ENCODE measurements around the gene SNX15. TPM values are rescaled to one million over a fixed set of nuclear protein-coding genes. Genes with fewer than 3 reads are reported as not detected.

Gene SNX15
- total and polyA plus RNA-seq, 2 donors (not counting 3 experiments of a cell fraction or from before 2014, with no cell fraction given) = 15.5 to 21.8 TPM

GRCh38 chr11:65008016-65008415 is 19.2 kb upstream of the SNX15 start:
- Histone ChIP-seq H3K27me3 (ENCODE audit: control insufficient read depth in 2 of 2, insufficient read depth in 2 of 2, low read length in 2 of 2) (no peaks in the 10 kb centered on the region), H3K9me1 (replicated peaks; ENCODE audit: control insufficient read depth, extremely low read depth, insufficient read depth, low read length) (no peaks in the 10 kb centered on the region), H3K4me1 (ENCODE audit: control insufficient read depth, extremely low read depth, insufficient read depth, low read length) (peaks cover under 1% of the 10 kb centered on the region), H3K4me3 (replicated peaks in 1 of 3; ENCODE audit: insufficient read depth in 1 of 3, low read depth in 1 of 3, low read length in 3 of 3) (no peak overlapping the region), H3K9me3 (replicated peaks; ENCODE audit: control insufficient read depth, insufficient read depth, low read length) (no peaks in the 10 kb centered on the region), H3K9ac (replicated peaks; ENCODE audit: extremely low read depth, insufficient read depth, low read length) (no peak overlapping the region), H4K20me1 (replicated peaks; ENCODE audit: control insufficient read depth, extremely low read depth, insufficient read depth, low read length) (no peaks in the 10 kb centered on the region), H3K36me3 (ENCODE audit: control insufficient read depth in 2 of 2, extremely low read depth in 1 of 2, insufficient read depth in 2 of 2, low read length in 2 of 2) (no peaks in the 10 kb centered on the region), H3K4me2 (ENCODE audit: insufficient read depth, low read length) (no peak overlapping the region), H2AFZ (ENCODE audit: low read depth, low read length) (no peak overlapping the region), H3K27ac (ENCODE audit: insufficient read depth, low read depth, low read length) (no peak overlapping the region), H3K79me2 (ENCODE audit: control insufficient read depth, insufficient read depth, low read length) (no peaks in the 10 kb centered on the region)
- no TSS peak for BruUV-seq (replicated peaks)
- ChIA-PET CTCF (interaction anchor here (1.4 to 1.6 kb wide), 2 partner anchors 9 to 11 kb away, joined by 3 to 8 read pairs; partner anchors contain the start of gene BATF2), POLR2A (no interaction called here)
- dilution Hi-C loops (cut with MboI; ENCODE audit: extremely low pct_ligation_motif_present, low sequenced_read_pairs) = no loop called here
- FAIRE-seq = no peak
- no peak for DNase-seq (ENCODE audit: low read depth, low spot score)
- TF ChIP-seq EZH2 (IDR thresholded peaks at IDR 0.05; ENCODE audit: borderline replicate concordance, low read depth, low read length, severe bottlenecking) = no peak
- TF ChIP-seq, protein P1, sequence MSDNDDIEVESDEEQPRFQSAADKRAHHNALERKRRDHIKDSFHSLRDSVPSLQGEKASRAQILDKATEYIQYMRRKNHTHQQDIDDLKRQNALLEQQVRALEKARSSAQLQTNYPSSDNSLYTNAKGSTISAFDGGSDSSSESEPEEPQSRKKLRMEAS (IDR thresholded peaks at IDR 0.05; ENCODE audit: insufficient read depth, insufficient read length) = no peak
- TF ChIP-seq JUN (IDR thresholded peaks at IDR 0.05; ENCODE audit: borderline replicate concordance, insufficient read depth, insufficient read length, low read depth) = no peak
- no peak for TF ChIP-seq MYC (IDR thresholded peaks at IDR 0.05; ENCODE audit: low read depth, low read length)
- no peak for TF ChIP-seq CTCF (IDR thresholded peaks at IDR 0.05; ENCODE audit: extremely low read depth in 1 of 2, insufficient read depth in 1 of 2, low read depth in 1 of 2, low read length in 2 of 2)
- no peak for TF ChIP-seq POLR2A (IDR thresholded peaks at IDR 0.05; ENCODE audit: low read depth, low read length)
- no peak for TF ChIP-seq GATA2 (IDR thresholded peaks at IDR 0.05; ENCODE audit: insufficient read depth, insufficient read length, low read depth, low read length)
- no peak for TF ChIP-seq FOS (IDR thresholded peaks at IDR 0.05; ENCODE audit: borderline replicate concordance, insufficient read depth, low read length)
- no peak for TF ChIP-seq POLR2AphosphoS5 (IDR thresholded peaks at IDR 0.05; ENCODE audit: insufficient read depth, low read depth, low read length)
- intact Hi-C loops (cut with micrococcal nuclease) = no loop called here
